Neural cell (in vitro differentiated cells): ENCODE data around the gene CRYAB. TPM values are rescaled to one million over a fixed set of nuclear protein-coding genes. Genes with fewer than 3 reads are reported as not detected.

Experiments used
- H2AFZ ChIP-seq: fragments of 200-600, 300-800 bp; sonication (generic), shearing (Covaris generic); 2 replicates; pipeline ENCODE4 v1.6.0; 2014; ENCODE audit warnings: low read depth, mild to moderate bottlenecking, antibody characterized with exemption, low read length, moderate library complexity
- H3F3A ChIP-seq: fragments of 200-600 bp; shearing (Covaris generic); 2 replicates; pipeline ENCODE4 v1.6.1; 2016; ENCODE audit warnings: mild to moderate bottlenecking, moderate library complexity, mixed read lengths, antibody characterized with exemption, low read length; ENCODE audit not compliant: insufficient read depth, poor library complexity, severe bottlenecking
- H3K27ac ChIP-seq: fragments of 200-600, 300-800 bp; sonication (generic), shearing (Covaris generic); 2 replicates; pipeline ENCODE4 v1.5.1; 2014; ENCODE audit warnings: mild to moderate bottlenecking, low read length, moderate library complexity
- H3K27me3 ChIP-seq: fragments of 300-800, 200-600 bp; sonication (generic), shearing (Covaris generic); 2 replicates; pipeline ENCODE4 v1.6.0; 2014; ENCODE audit warnings: mild to moderate bottlenecking, low read depth, low read length, moderate library complexity; ENCODE audit not compliant: insufficient read depth
- H3K36me3 ChIP-seq: fragments of 300-800, 200-600 bp; sonication (generic), shearing (Covaris generic); 2 replicates; pipeline ENCODE4 v1.5.1; 2014; ENCODE audit warnings: mild to moderate bottlenecking, antibody characterized with exemption, low read length, moderate library complexity; ENCODE audit not compliant: insufficient read depth
- H3K4me2 ChIP-seq: fragments of 300-800, 200-600 bp; sonication (generic), shearing (Covaris generic); 2 replicates; pipeline ENCODE4 v1.6.0; 2014; ENCODE audit warnings: mild to moderate bottlenecking, low read length
- H3K4me3 ChIP-seq: fragments of 300-800, 200-600 bp; sonication (generic), shearing (Covaris generic); 2 replicates; pipeline ENCODE4 v1.5.1; 2014; ENCODE audit warnings: mild to moderate bottlenecking, low read length, moderate library complexity
- H3K79me2 ChIP-seq: fragments of 200-600 bp; shearing (Covaris generic); replicated peaks from 2 replicates; pipeline ENCODE4 v1.6.0; 2014; ENCODE audit warnings: mild to moderate bottlenecking, low read length, moderate library complexity; ENCODE audit not compliant: insufficient read depth
- H3K9ac ChIP-seq: fragments of 300-800, 200-600 bp; sonication (generic), shearing (Covaris generic); 2 replicates; pipeline ENCODE4 v1.6.1; 2016; ENCODE audit warnings: mild to moderate bottlenecking, low read length, mixed read lengths
- H3K9me2 ChIP-seq: fragments of 200-600 bp; shearing (Covaris generic); 2 replicates; pipeline ENCODE4 v1.6.1; 2016; ENCODE audit warnings: mild to moderate bottlenecking, low read length, mixed read lengths; ENCODE audit not compliant: insufficient read depth
- H3K9me3 ChIP-seq: fragments of 200-600, 300-800 bp; sonication (generic), shearing (Covaris generic); 2 replicates; pipeline ENCODE4 v1.6.1; 2016; ENCODE audit warnings: mild to moderate bottlenecking, mixed run types, low read length, moderate library complexity, mixed read lengths
- H4K20me1 ChIP-seq: fragments of 200-600 bp; shearing (Covaris generic); 2 replicates; pipeline ENCODE4 v1.6.1; 2016; ENCODE audit warnings: mild to moderate bottlenecking, mixed run types; ENCODE audit not compliant: insufficient read depth
- CTCF ChIP-seq: fragments of 450-650 bp; IDR thresholded peaks from 2 replicates; pipeline ENCODE4 v1.5.1; 2014; ENCODE audit warnings: antibody characterized with exemption, mild to moderate bottlenecking, moderate library complexity; ENCODE audit not compliant: poor library complexity, severe bottlenecking
- EP300 ChIP-seq: fragments of 450-650 bp; conservative IDR thresholded peaks from 2 replicates; pipeline ENCODE4 v1.6.1; 2014; ENCODE audit warnings: antibody characterized with exemption, mild to moderate bottlenecking, moderate library complexity; ENCODE audit not compliant: poor library complexity, severe bottlenecking
- EZH2 ChIP-seq: fragments of 200-600, 300-800 bp; shearing (Covaris generic), sonication (generic); IDR thresholded peaks from 2 replicates; pipeline ENCODE4 v1.6.1; 2014; ENCODE audit warnings: antibody characterized with exemption, low read length, borderline replicate concordance, mild to moderate bottlenecking; ENCODE audit not compliant: insufficient read depth, poor library complexity, severe bottlenecking
- MXI1 ChIP-seq: fragments of 450-650 bp; conservative IDR thresholded peaks from 2 replicates; pipeline ENCODE4 v1.6.1; 2014; ENCODE audit warnings: antibody characterized with exemption, mild to moderate bottlenecking; ENCODE audit not compliant: poor library complexity, severe bottlenecking
- POLR2AphosphoS5 ChIP-seq: IDR thresholded peaks from 2 replicates; pipeline ENCODE4 v1.6.1; 2012
- RAD21 ChIP-seq: fragments of 450-650 bp; conservative IDR thresholded peaks from 2 replicates; pipeline ENCODE4 v1.6.1; 2014; ENCODE audit warnings: antibody characterized with exemption, mild to moderate bottlenecking, moderate library complexity
- REST ChIP-seq: IDR thresholded peaks from 2 replicates; pipeline ENCODE4 v1.6.1; 2012; ENCODE audit warnings: borderline replicate concordance
- SMC3 ChIP-seq: fragments of 450-650 bp; conservative IDR thresholded peaks from 2 replicates; pipeline ENCODE4 v1.6.1; 2014; ENCODE audit warnings: antibody characterized with exemption, mild to moderate bottlenecking, moderate library complexity; ENCODE audit not compliant: poor library complexity
- TAF1 ChIP-seq: IDR thresholded peaks from 2 replicates; pipeline ENCODE4 v1.6.1; 2012; ENCODE audit warnings: low read depth
- polyA plus RNA-seq: library from polyadenylated mRNA; depleted of rRNA; stranded (reverse); fragments of >200 nt; gene quantifications from 2 replicates; pipeline ENCODE4 v1.2.3, GENCODE V29; 2014

CRYAB gene
- polyA plus RNA-seq, 1 donor from 2014 or later, result not detected

- H2AFZ ChIP-seq, result peak overlapping the region; percentile 78
- H4K20me1 ChIP-seq, result no peaks in the 10 kb centered on the region
- no peaks in the 10 kb centered on the region for H3K79me2 ChIP-seq
- peak overlapping the region; percentile 93 for H3K4me2 ChIP-seq
- H3K9ac ChIP-seq, result peak overlapping the region; percentile 91
- peak overlapping the region; percentile 97 for H3K27ac ChIP-seq
- no peaks in the 10 kb centered on the region for H3K9me2 ChIP-seq
- H3F3A ChIP-seq, result peaks cover 6% of the 10 kb centered on the region
- H3K9me3 ChIP-seq, result no peaks in the 10 kb centered on the region
- TF ChIP-seq TAF1, result peak; percentile 8
- peak; percentile 1 for TF ChIP-seq REST
- TF ChIP-seq RAD21, result no peak
- peak overlapping the region; percentile 88 for H3K4me3 ChIP-seq
- H3K36me3 ChIP-seq, result no peaks in the 10 kb centered on the region
- no peaks in the 10 kb centered on the region for H3K27me3 ChIP-seq
Observed at GRCh38 chr11:111879637-111879960, 32.0 kb downstream of the CRYAB start.

- Histone ChIP-seq H3K9me2 (no peaks in the 10 kb centered on the region), H3K4me2 (peak within 1 kb of the TSS; percentile 93), H3K9ac (peak within 1 kb of the TSS; percentile 91), H3K4me3 (peak within 1 kb of the TSS; percentile 88), H3K79me2 (no peaks in the 10 kb centered on the region), H3K9me3 (no peaks in the 10 kb centered on the region), H3K27ac (peak within 1 kb of the TSS; percentile 97), H3K36me3 (no peaks in the 10 kb centered on the region), H2AFZ (peak within 1 kb of the TSS; percentile 78), H3F3A (peaks cover 6% of the 10 kb centered on the region), H4K20me1 (no peaks in the 10 kb centered on the region), H3K27me3 (no peaks in the 10 kb centered on the region)
- TF ChIP-seq MXI1, result peak; percentile 95
- TF ChIP-seq SMC3, result peak; percentile 79
- TF ChIP-seq EP300, result peak; percentile 94
- TF ChIP-seq REST, result peak; percentile 85
- no peak for TF ChIP-seq EZH2
- TF ChIP-seq CTCF, result peak; percentile 99
- peak; percentile 83 for TF ChIP-seq POLR2AphosphoS5
- TF ChIP-seq RAD21, result peak; percentile 85
- peak; percentile 88 for TF ChIP-seq TAF1
Observed at GRCh38 chr11:111878849-111879636, 32.5 kb downstream of the CRYAB start, which contains the start of the genes CFAP68 and FDXACB1. Gene CFAP68 (plus strand): TSS chr11:111879541. CDS start chr11:111879561, 20 bp downstream. Gene FDXACB1 (minus strand): TSS chr11:111879165. CDS start chr11:111879132, 33 bp downstream.
